ENCODE measurements around the gene LHFPL6. TPM values are rescaled to one million over a fixed set of nuclear protein-coding genes. Genes with fewer than 3 reads are reported as not detected.

LHFPL6 gene
- total and polyA plus RNA-seq, 10 of the 15 experiments (the other 5 are each of a cell fraction or from before 2014, with no cell fraction given): 0.11 to 4.6 (median 0.41) TPM

GRCh38 chr13:39364947-39365468 is 238.0 kb downstream of the LHFPL6 start:
- no peak overlapping the region for H3K4me2 ChIP-seq (ENCODE audit: control insufficient read depth, insufficient read depth)
- FAIRE-seq: no peak
- H3K4me1 ChIP-seq (ENCODE audit: control insufficient read depth, insufficient read depth, low read length): no peaks in the 10 kb centered on the region
- no peaks in the 10 kb centered on the region for H3K9me3 ChIP-seq (replicated peaks; ENCODE audit: control insufficient read depth, insufficient read depth, low read length)
- H3K27ac ChIP-seq (ENCODE audit: control insufficient read depth, insufficient read depth): no peak overlapping the region
- CTCF ChIA-PET: interaction anchor here (0.5 kb wide), 1 partner anchor 1900 kb away, joined by 3 read pairs; no protein-coding TSS in a partner anchor
- no peaks in the 10 kb centered on the region for H4K20me1 ChIP-seq (ENCODE audit: control insufficient read depth, insufficient read depth)
- no peak overlapping the region for H3K4me3 ChIP-seq
- SMC1A ChIA-PET (ENCODE audit: uncharacterized antibody, unreplicated experiment): no interaction called here
- 25% methylated on average over 5 of the region's 5 CpGs for WGBS (ENCODE audit: insufficient coverage, insufficient replicate concordance, low lambda C conversion rate, missing lambda C conversion rate)
- H3K79me2 ChIP-seq (ENCODE audit: control insufficient read depth, insufficient read depth, low read length): no peaks in the 10 kb centered on the region
- intact Hi-C loops (cut with micrococcal nuclease; ENCODE audit: unreplicated experiment): no loop called here
- RAD21 ChIA-PET (ENCODE audit: unreplicated experiment): interaction anchor here (1.6 kb wide), 1 partner anchor 251 kb away, joined by 5 read pairs; no protein-coding TSS in a partner anchor
- H2AFZ ChIP-seq (ENCODE audit: control insufficient read depth, low read depth, low read length): no peak overlapping the region
- no peak for ATAC-seq
- BruUV-seq (replicated peaks): no TSS peak
- H3K9ac ChIP-seq (ENCODE audit: control insufficient read depth, insufficient read depth, low read length): no peak overlapping the region
- H3K27me3 ChIP-seq (replicated peaks in 1 of 2; ENCODE audit: control insufficient read depth in 2 of 2, insufficient read depth in 2 of 2, low read length in 1 of 2): no peaks in the 10 kb centered on the region
- DNase-seq (ENCODE audit: low read depth, low spot score): no peak
- in situ Hi-C loops (cut with MboI): no loop called here
- POLR2A ChIA-PET: no interaction called here
- no peaks in the 10 kb centered on the region for H3K36me3 ChIP-seq (ENCODE audit: control insufficient read depth in 2 of 2, insufficient read depth in 2 of 2, low read length in 1 of 2)
- TF ChIP-seq IRF3 (IDR thresholded peaks at IDR 0.05) (no peak), CEBPZ (IDR thresholded peaks at IDR 0.05; ENCODE audit: low read depth, low read length) (no peak), POLR2A (IDR thresholded peaks at IDR 0.05; ENCODE audit: low read depth, low read length) (no peak), CREB1 (IDR thresholded peaks at IDR 0.05; ENCODE audit: low read depth) (no peak), BCL3 (IDR thresholded peaks at IDR 0.05; ENCODE audit: borderline replicate concordance, insufficient read depth, low read depth, low read length, poor library complexity, severe bottlenecking) (no peak), ZZZ3 (IDR thresholded peaks at IDR 0.05; ENCODE audit: control insufficient read depth, insufficient read length, low read depth) (no peak), RELB (IDR thresholded peaks at IDR 0.05; ENCODE audit: low read depth) (no peak), IRF5 (IDR thresholded peaks at IDR 0.05; ENCODE audit: borderline replicate concordance) (no peak), ATF3 (IDR thresholded peaks at IDR 0.05; ENCODE audit: borderline replicate concordance, extremely low read depth, low read depth, low read length) (no peak), LARP7 (IDR thresholded peaks at IDR 0.05) (no peak), SIX5 (IDR thresholded peaks at IDR 0.05; ENCODE audit: low read depth, low read length, severe bottlenecking) (no peak), ZBTB33 (IDR thresholded peaks at IDR 0.05) (no peak)
